ENCODE data around the gene PLPP4.

The PLPP4 gene

DNA sequence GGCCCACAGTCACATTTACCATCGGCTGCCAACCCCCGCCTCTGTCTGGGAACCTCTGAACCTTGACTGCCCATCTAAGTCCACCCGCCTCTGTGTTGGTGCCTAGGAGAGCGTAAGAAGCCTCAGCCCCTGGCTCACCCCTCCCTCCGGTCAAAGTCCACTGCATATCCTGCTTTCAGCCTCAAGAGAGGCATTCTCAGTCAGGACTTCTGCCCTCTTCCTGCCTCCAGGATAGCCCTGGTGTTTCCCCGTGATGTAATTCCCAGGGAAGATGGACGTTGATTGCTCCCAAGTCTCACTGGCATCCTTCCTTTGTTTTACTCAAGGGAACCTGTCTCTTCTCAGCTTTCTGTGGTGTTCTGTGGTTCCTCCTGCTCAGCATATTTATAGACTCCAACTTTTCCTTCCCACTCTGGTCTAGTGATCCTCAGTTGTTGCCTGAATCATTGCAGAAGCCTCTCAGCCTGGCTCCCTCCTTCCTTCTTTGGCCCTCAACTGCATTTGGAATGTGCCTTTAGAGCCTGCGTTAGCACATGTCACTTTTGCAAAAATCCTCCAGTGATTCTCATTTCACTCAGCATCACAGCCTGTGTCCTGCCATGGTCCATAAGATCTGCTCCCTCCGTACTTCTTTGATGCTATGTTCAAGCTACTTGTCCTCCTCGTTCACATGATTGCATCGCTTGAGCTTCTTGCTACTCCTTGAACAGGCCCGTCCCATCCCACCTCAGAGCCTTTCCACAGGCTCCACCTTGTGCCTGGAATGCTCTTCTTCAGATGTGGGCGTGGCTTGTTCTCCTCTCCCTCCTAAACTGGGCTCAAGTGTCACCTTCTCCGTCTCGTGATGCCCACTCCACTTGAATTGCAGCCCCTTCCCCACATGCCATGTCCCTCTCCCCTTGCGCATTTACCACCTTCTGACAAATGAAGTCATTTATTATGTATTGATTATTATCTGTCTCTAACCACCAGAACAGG lies 124.2 kb downstream of the PLPP4 start:
- no peak for DNase-seq

DNA sequence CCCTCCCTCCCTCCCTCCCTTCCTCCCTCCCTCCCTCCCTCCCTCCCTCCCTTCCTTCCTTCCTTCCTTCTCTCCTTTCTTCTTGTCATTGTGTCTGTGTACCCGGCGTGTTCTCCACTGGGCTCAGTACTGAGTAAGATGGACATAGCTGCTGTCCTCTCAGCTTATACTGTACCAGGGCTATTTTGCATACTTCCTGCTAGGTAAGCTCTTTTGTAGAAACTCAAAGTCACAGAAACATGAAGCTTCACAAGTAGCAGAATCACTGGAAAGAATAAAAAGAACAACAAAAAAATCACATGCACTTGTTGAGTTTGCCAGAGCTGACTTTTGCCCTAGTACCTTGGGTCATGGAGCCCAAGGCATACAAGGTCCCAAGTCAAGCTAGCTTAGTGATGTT lies 125.7 kb downstream of the PLPP4 start:
- DNase-seq = no peak

DNA sequence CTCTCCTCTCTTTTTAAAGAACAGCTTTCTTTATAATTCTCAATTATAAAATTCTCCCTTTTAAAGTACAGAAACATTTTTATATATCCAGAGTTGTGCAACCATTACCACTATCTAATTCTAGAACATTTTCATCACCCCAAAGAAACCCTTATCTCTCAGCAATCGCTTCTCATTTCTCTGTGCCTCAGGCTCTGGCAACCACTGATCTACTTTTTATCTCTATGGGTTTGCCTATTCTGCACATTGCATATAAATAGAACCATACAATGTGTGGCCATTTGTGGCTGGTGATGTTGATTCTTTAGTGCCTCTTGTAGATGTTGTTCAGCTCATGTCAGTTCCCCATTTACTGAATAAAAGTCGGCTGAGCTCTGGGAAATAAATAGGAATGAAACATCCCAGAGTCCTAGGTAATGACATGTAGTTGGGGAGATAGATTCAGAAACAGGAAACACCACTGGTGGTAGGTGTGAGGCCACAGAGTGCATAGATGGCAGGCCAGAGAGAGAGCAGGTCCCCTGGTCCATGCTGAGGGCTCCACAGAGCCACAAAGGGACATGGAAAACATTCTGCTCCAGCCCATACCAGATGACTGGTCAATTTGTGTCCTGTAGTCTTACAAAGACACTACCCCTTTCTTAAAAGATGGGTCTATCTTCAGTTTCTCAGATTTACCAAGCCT lies 126.5 kb downstream of the PLPP4 start:
- no peak for DNase-seq

DNA sequence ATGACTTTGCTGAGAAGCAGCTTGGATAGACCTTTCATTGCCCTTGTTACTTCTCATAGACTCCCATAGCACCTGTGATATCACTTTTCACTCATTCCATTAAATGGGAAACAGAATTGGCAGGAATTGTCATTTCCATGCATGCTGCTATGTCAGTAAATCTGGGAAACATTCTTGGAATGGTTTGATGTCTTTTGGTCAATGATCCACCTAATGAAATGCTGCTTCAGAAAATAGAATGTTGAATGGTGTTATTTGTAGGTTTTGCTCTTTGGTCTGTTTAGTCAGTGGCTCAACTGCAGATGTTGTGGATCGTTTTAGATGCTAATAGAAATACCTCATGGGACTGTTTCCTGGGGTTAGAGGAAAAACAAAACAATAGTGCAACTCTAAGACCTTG lies 127.8 kb downstream of the PLPP4 start:
- DNase-seq = no peak

DNA sequence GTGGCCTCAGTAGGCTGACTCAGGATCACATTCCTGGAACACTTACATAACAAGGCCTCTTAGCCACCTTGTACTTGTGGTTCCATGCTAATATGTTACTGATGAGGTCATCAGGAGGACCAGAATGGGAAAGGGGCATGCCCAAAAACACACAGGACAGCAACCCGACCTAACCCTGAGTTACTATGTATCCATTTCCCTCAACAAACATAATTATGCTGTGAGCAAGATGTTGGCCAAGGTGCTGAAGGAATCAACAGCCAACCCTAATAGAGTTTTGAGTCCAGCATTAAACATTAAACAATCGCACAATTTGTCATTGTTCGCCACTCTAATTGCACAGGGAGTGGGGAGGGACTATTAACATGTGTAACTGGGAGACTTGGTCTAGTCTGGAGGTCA lies 129.4 kb downstream of the PLPP4 start:
- no peak for DNase-seq

DNA sequence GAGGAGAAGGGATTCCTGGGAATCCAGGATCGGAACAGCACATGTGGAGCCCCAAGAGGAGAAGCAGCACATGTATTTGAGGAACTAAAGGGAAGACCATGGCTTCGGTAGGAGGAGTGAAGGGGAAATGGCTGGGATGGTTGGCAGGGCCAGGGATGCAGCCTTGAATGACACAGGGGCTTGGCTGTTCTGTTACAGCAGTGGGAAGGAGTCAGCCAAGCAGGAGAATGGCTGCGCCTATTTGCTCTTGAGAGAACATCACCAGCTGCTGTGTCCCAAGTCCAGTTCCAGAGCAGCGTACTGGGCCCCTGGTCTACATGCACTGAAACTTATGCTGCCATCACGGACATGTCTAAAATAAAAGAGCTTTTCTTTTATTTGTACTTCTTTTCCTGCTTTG lies 130.0 kb downstream of the PLPP4 start:
- DNase-seq = no peak

DNA sequence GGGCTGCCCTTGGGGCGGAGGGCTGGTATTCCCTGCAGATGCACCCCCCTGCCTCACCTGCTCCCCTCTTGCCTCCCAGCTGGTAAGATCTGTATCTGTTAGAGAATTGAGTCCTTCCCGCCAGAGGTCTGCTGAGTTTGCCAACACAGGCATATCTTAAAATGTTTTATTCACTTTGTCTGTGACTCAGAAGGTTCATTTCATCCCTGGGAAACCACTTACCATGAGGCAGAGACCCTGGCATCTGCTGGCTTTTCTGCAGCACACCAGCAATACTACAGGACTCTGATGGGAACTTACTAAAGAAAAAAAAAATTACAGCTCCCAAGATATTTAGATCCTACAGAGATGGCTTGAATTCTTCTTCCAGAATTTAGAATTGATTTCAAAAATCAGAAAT lies 131.3 kb downstream of the PLPP4 start:
- DNase-seq = no peak

DNA sequence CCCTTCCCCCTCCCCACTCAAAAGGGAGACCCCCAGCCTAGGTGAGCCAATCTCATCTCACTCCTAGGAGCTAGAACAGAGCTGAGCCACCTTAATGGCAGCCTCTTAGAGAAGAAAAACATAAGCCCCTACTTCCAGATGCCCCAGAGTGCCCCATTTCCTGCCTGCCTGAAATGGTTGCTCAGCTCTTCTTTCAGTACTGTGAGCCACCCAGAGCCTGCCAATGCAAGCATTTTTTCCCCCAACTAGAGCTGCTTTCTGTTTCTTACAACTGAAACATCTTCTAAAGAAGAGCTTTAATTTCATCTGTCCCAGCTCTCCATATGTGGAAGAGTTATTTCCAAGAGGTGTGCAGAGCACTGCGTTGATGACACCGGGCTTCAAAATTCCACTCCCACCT lies 136.7 kb downstream of the PLPP4 start:
- DNase-seq = no peak

DNA sequence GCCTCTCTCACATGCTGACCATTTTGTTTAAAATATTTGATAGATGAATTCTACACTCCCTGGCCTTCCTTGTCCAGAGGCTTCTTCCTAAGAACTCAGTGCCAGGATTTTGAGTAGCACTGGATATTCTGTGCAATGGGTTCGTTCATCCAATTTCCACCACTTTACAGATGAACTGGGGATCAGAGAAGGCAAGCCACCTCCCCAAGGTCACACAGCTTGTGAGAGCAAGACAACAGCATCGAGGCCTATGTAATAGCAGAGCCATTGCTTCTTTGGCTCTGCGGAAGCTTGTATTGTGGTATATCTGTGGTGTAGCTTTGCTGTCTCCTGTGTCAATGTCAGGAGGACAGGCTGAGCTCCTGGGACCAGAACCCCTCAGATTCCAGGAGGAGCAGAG lies 140.9 kb downstream of the PLPP4 start:
- no peak for DNase-seq

DNA sequence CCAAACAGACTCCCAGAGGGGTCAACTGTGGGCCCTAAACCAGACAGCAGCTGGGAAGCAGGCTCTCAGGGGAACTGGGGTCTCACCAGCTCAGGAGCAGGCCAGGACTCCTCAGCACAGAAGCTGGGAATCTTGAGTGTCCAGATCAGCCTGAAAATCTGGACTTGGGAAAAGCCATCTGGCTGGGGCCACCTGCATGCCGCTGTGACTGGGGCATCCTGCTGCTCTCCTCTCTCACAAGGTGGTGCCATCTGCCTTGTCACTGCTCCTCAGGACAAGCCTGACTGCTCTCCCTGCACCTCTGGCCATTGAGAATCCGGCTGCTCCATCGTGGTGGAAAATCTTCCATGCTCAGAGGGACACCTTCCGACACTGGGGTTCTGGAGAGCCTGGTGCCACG lies 141.4 kb downstream of the PLPP4 start:
- DNase-seq = no peak

DNA sequence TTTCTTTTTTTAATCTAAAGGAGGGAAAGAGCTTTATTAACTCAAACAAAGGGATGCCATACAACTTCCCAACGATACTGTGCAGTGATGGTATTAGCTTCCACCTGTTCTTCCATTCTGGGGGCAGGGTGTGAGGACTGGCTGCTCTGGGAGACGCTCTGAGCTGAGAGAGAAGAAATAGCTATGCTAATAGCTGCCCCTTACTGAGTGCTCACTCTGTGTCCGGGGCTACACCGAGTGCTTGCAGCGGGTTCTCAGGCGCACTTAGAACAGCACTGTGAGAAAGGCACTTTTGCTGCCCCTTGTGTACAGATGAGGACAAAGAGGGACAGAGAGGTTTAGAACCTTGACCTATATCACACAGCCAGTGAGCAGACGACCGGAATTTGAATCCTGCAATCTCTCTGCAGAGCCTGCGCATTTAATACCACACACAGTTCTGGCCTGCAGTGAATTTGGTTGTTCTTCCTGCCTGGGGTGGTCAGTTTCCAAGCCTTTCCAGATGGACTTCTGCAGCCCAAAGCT lies 142.2 kb downstream of the PLPP4 start:
- no peak for DNase-seq

DNA sequence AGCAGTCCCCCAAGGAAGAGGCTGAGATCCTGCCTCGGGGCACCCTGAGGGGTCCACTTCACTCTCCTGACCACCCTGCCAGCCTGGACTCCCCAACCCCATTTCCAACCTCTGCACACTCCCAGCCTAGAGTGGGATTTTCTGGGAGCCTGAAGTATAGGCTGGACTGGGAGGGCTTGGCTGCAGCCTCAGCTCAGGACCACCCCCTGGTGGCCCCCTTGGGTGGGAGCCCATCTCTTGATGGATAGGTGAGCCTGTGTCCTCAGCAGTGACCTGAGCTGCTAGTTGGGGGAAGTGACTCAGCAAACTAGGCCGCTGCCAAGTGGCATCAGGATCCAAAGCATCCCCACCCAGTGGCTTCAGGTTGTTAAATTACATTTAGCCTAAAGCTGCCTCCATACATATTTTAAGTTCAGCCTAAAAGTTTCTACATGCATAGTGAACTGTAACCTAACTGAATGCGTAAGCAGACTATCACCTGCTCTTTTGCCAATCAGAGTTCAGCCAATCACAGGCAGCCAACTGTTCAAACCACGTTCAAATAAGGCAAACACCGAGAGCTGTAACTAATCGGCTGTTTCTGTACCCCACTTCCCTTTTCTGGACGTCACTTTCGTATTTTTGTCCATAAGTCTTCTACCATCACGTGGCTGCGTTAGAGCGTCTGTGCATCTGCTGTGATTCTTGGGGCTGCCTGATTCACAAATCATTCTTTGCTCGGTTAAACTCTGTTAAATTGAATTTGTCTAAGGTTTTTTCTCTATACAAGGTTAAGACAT lies 144.0 kb downstream of the PLPP4 start:
- no peak for DNase-seq

DNA sequence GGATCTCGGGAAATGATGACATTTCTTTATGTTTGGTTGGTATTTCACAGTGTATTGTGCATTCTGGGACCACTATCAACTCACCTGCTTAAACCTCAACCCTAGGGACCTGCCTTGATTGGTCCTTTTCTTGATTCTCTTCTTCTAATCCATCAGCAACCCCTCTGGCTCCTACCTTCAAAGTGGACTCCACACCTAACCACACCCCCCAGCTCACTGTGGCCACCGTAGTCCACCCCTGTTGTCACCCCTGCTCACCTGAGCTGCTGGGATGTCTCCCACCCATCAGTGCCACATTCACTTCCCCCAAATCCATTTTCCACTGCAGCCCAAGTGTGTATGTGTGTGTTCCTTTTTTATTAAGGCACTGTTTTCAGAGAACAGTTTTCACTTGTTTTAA lies 145.0 kb downstream of the PLPP4 start:
- no peak for DNase-seq

DNA sequence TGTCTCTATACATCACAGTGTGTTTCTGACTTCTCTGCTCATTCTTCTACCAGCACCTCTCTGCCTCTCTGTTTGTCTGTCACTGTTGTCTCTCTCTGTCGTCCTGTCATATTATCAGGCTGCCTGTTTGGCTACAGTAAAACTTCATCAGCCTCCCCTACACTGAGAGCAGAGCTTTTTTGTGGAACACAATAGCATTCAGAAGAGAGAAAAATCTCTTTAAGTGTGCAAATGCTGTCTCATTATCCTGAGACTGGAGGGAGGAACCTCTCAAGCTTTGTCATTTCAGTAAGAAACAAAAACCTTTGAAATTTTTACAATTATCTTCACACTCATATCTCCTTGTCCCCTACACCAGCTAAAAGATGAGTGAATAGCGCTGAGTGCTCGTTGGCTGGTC lies 148.4 kb downstream of the PLPP4 start:
- DNase-seq = no peak

DNA sequence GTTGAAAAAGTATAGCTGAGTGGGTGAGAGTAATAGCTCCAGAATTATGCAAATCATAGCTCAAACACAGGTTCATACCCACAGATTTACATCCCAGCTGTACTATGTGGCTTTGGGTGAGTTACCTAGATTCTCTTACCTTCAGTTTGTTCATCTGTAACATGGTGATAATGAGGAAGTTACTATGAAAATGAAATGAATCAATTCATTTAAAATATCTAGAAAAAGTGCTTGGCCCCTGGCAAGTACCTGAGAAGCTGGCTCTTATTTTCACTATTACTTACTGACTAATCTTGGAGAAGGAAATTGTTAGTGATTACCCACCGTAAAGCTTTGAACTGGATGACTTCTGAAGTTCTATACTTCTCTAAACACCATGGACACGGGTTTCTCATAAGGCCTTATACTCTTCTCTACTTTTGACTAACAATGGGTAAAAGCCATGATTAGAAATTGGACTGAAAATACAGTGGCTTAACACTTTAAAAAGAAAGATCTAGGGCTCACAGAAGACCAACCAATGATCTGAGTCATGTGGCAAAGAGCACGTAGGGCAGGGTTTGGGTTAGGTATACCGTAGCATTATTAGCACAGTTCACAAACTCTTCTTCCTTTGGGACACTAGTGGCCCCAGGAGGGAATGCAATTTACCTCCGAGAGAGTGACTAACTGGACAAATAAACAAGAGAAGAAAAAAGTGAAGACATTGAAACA lies 149.2 kb downstream of the PLPP4 start:
- no peak for DNase-seq

DNA sequence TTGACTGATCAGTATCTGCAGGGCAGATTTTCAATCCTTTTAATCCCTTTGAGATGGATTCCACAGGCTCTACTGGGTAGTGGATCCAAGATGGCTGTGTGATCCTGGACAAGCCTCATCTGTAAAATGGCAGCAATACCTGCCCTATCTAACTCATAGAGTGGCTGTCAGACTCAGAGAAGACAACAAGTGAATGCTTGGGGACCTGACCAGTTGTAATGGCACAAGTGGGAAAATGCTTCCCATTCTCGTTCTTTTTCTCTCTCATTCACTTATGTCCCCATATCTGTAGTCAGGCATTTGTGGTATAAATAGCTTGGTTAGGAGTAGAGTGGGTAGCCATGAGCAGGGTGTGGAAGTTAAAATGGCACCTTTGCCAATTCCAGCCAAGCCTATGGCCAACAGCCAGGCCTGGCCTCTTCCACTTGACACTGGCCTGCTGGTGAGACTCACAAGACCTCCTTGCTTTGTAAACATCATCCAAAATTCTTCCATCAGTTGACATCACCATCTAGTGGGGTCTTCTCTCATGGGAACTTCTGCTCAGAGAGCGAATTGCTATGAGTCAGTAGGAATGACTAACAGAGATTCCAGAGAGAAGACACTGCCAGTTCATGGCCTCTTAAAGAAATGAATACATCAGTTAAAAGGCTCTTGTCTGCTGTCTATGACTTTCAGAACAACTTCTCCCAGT lies 150.1 kb downstream of the PLPP4 start:
- DNase-seq = no peak

DNA sequence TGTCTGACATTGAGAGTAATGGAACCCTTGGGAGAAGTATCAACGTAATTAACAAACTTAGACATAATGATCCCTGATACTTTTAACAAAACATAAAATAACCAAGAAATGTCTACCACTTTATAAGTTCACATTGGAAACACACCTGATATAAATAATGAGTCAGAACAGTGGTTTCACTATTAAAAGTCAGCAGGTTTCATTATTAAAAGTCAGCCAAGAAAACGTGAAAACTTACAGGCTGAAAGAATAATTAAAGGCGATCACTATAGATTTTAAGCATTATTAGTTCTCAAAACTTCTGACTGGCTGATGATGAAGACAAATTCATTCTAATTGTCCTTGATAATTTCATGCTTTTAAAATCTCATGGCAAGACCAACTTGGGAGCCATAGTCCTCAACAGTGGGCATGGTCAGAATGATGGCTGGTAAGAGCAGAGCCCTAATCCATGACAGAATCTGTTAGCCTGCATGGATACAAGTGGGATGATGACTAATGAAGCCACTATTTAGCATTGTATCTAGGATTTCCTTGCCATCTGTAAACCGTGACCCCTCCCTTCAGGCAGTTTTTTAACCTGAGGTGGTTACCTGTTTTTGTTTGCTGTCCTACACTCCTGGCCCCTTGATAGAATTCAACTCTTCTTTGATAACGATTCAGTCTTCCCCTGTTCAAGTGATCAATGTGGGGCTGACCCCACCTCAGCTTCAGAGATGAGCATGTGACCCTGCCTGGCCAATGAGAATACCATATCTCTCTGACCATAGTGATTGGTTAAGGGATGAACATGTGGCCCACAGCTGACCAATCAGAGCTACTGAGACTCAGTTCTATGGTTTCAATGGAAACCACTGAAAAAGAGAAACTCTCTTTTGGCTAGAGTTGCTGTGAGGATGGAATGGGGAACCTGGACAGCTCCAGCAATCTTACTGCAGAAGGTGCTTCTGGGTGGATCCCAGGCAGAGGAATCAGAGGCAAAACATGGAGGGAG lies 151.0 kb downstream of the PLPP4 start:
- no peak for DNase-seq

DNA sequence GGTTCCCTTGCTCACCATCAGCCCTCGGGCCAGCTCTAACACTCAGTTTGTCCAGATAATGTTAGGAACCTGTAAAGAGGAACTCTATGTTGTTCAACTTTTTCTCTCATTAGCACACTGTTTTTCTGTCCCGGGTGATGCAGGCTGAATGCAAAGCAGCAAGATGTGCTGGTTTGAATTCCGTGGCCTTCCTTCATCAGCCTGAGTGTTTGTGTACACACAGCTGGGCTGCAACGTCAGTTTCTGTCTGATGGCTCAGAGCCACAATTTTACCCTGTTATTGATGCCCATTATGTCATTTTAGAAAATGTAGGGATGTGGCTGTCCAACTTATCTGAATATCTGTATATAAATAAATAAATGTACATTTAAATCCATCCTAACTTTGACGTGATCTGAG lies 152.0 kb downstream of the PLPP4 start:
- no peak for DNase-seq

DNA sequence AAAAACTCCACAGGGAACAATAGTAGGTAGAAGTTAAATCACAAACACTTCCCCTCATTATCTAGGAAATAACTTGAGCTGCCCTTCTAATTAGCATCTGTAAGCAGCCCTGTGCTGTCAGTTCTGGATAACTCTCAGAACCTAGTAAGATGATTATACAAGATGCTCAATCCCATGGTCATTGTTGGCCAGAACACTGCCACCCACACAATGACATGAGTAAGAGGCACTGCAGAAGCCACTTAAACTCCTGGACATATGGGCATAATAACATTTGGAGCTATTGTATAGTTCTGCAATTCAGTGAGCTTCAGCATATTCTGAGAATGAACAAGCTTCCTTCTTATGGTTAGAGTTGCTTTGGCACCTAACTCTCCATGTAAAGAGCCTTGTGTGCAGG lies 153.8 kb downstream of the PLPP4 start:
- no peak for DNase-seq

DNA sequence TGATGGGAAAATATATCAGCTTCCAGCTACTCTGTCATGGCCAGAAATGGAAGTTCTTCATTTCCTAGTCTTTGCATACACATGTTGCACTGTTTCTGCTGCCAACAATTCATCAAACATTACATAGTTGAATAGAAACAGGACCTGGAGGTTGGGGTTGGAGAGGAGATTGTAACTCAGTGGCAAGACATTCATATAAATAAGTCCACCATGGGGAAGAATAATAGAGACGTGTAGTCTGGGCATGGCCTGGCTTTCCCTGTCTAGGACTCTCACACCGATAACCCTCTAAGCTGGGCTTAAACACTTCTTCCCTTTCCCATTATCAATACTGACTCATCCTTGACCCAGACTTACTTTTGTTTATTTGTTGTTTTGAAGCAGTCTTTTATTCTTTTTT lies 155.7 kb downstream of the PLPP4 start:
- no peak for DNase-seq

DNA sequence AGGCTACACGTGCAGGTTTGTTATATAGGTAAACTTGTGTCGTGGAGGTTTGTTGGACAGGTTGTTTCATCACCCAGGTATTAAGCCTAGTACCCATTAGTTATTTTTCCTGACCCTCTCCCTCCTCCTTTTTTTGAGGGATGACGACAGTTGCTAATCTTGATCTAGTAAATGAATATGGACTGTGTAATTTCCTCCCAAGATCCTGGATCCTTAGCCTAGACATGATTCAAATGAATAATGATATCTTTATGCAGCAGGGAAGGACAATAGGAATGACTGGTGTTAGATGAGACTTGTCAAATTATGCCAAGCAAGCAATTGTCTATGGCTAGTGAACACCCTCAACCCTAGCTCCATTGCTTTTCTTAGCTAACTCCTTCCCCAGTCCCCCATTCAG lies 156.2 kb downstream of the PLPP4 start:
- no peak for DNase-seq
